GM10847 (cell line): ENCODE data around the gene APP.
A peak's percentile ranks its signal among the peaks of the same experiment; 100 is the strongest.

ENCODE experiments used
- POLR2A ChIP-seq: IDR thresholded peaks from 2 replicates; pipeline ENCODE4 v1.6.1; 2011; ENCODE audit not compliant: insufficient read length; ENCODE audit errors: extremely low read depth

Gene APP

GRCh38 chr21:26170471-26171257, at the start of gene APP:
APP (minus strand) TSS chr21:26170770; CDS start chr21:26170620, 150 bp downstream.
- TF ChIP-seq POLR2A, result peak; percentile 59

DNA sequence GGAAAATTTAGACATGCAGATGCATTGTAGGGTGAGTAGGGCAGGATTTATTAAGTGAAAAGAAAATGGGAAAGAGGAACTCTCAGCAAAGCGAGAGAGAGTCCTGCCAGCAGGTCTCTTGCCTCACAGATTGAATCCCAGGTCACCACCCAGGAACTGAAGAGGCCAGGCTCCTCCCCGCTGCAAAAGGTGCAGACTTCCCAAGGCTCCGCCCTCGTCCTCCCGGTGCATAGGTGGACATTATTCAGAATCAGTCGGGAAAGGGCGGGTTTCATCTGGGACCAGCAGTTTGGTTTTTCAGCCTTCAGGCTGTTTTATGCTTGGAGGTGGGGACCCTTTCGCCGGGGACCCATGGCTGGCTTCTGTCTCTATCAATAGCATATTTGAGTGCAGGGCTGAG, 41.6 kb upstream of the APP start:
- no peak for TF ChIP-seq POLR2A

GRCh38 chr21:26210614-26211013, 40.0 kb upstream of the APP start:
- TF ChIP-seq POLR2A, result no peak

- TF ChIP-seq POLR2A, result no peak
These were observed 36.5 kb upstream of the APP start for GRCh38 chr21:26207021-26207420.

DNA sequence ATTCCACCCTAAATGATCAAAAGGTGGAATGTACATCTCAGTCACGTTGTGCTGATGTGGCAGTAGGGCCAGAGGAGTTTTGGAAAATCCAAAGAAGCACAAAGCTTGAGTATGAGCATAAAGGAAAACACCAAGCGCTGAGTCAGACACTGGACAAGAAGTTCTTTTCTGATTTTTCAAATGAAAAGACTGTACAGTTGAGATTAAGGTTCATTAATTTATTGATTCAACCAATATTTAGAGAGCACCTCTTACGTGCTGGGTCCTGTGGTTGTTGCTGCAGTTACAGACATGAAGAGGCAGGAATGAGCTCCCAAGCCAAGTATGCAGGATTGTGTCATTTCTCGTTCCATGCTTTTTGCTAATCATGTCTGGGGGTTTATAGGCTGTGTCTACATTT, 28.9 kb upstream of the APP start:
- TF ChIP-seq POLR2A, result no peak

DNA sequence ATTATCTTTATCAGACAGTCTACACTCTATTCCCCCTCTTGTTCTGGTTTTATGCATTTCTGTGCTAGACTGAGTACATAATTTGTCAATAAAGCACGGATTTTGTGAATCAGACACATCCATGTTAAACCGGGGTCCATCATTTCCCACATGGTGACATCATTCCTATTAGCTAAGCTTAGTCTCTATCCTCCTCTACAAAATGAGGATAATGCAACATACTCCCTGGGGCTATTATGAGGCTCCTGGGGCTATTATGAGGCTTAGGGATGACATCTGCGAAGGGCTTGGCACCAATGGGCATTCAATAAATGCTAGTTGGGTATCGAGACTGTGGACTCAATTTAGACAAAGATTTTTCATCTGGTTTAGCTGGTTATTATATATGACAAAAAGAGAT, 25.1 kb upstream of the APP start:
- TF ChIP-seq POLR2A, result no peak

GRCh38 chr21:26194811-26195251, 24.3 kb upstream of the APP start:
- no peak for TF ChIP-seq POLR2A

GRCh38 chr21:26194326-26194725, 23.8 kb upstream of the APP start:
- no peak for TF ChIP-seq POLR2A

- TF ChIP-seq POLR2A, result no peak
These were observed 21.0 kb upstream of the APP start for GRCh38 chr21:26191609-26192008.

DNA sequence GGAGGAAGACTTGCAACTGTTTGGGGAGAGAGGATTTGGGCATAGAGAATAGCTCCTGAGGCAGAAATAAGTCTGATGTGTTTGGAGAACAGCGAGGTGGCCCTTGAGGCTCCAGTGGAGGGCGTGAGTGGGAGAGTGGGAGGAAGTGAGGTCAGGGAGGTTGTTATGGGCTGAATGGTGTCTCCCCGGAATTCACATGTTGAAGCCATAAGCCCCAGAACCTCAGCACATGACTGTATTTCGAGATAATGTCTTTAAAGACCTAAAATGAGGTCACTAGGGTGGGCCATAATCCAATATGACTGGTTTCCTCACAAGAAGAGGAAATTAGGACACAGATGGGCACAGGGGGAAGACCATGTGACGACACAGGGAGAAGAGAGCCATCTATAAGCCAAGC, 17.9 kb upstream of the APP start:
- no peak for TF ChIP-seq POLR2A

GRCh38 chr21:26185446-26185845, 14.9 kb upstream of the APP start:
- no peak for TF ChIP-seq POLR2A

- no peak for TF ChIP-seq POLR2A
These were observed 14.5 kb upstream of the APP start for GRCh38 chr21:26185021-26185420.

DNA sequence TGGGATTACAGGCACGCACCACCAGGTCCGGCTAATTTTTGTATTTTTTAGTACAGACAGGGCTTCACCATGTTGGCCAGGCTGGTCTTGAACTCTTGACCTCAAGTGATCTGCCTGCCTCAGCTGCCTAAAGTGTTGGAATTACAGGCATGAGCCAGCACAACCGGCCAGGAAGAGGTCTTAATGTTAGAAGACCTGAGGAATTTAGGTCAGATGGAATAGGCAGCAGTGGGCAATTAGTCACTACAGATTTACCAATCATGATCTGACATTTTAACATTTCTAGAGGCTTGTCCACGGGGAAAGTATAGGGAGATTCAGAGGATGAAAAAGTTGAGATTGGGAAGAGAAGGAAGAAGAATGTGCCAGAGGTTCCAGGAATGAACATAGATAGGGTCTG, 8.9 kb upstream of the APP start:
- no peak for TF ChIP-seq POLR2A

DNA sequence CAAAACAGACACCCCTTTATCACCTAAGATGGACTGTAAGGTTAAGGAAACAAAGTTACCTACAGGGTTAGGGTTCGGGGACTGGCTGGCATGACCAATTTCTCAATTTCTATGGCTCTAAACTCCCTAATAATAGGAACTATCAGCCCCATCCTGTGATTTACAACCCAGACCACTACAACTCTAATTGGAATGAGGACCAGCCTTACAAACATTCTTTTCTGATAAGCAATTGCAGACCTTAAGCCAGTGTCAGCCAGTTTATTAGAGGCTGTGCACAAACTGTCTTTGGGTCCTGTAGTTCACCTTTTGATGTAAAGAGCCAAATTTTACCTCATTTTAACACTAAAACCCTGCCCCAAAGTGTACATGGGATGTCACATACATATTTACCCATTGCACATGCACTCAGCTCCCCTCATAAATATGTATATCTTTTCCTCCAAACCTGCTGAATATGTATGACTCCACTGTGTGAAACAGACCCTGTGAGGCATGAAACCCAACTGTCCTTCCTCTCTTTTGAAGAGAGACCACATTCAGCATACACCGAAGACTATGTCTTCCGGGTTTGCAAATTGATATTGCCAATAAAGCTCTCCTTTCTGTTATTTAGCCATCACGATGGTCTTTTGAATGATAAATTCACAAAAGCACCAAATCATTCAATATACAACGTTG, 7.3 kb upstream of the APP start:
- no peak for TF ChIP-seq POLR2A

DNA sequence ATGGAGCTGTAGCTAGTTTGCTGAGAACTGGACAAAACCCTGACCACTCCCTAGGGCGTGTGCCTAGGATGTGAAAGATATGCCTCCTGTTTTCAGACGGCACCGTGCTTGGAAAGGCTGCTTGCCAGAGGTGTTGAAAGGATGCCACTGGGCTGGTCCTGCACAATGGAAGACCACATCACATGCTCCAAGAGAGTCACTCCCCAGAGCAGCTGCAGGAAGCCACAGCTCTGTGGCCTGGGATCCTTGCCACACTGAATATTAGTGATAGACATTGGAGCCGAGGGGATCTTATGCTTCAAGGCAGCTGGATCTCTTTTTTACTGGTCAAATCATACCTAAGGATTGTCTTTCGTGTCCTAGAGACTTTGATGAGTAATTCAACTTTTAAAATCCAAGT, 6.6 kb upstream of the APP start:
- no peak for TF ChIP-seq POLR2A

DNA sequence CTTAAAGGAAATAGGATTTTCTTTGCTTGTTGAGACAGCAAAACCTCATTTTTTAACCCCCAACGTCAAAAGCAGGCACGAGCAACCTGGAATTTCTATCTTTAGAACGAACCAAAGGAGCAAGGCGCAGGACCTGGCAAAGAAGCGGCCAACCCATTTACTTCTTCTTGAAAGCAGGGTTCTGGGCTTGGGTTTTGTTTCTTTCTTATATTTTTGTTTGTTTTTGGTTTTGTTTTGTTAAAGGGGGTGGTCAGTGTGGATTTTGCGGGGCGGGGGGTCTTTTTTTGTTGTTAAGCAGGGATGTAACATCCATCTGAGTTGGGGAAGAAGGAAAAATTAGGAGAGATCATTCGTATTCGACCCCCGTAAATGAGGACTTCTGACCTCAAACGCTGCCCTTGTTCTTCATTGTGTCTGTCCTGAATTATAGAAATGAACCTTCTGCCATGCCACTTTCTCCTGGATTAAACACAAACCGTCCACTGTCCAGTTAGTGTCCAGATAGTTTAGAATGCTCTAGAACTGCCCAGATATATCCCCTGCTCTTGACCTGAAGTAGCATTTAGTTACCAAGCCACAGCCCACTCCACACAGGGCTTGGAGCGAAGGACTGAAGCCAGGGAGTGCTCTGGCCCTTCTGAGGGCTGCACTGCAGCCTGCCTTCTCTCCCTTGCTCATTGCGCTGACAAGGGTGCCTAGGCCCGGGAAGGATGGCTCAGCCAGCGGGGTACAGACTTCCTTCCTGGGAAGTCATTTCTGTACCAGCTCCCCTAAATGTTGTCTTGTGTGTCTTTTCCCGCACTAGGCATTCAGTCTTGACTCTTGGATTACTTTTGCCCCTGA, 909 bp upstream of the APP start:
- no peak for TF ChIP-seq POLR2A
